H1 (cell line): ENCODE results near the gene ERH. TPM values are rescaled to one million over a fixed set of nuclear protein-coding genes. Genes with fewer than 3 reads are reported as not detected.

Experiments
- BACH1 ChIP-seq: IDR thresholded peaks from 2 replicates; pipeline ENCODE4 v1.6.1; 2012; ENCODE audit warnings: low read length, improper control_type of control experiment
- CREB1 ChIP-seq: IDR thresholded peaks from 2 replicates; pipeline ENCODE4 v1.6.1; 2012; ENCODE audit warnings: inconsistent platforms
- EP300 ChIP-seq, 2 experiments: IDR thresholded peaks; 1 replicate in 1 of 2; 2 replicates in 1 of 2; pipeline ENCODE4 v1.6.1; 2011 to 2012; ENCODE audit warnings: low read depth in 2 of 2, low read length in 2 of 2, mild to moderate bottlenecking in 2 of 2, borderline replicate concordance in 1 of 2, inconsistent platforms in 1 of 2, moderate library complexity in 1 of 2
- GABPA ChIP-seq: IDR thresholded peaks from 2 replicates; pipeline ENCODE4 v1.6.1; 2011; ENCODE audit warnings: mild to moderate bottlenecking, low read length, moderate library complexity, borderline replicate concordance; ENCODE audit not compliant: insufficient read depth
- MAFK ChIP-seq: IDR thresholded peaks from 2 replicates; pipeline ENCODE4 v1.6.1; 2012; ENCODE audit warnings: low read depth, mild to moderate bottlenecking, improper control_type of control experiment, low read length
- RBBP5 ChIP-seq: IDR thresholded peaks from 2 replicates; pipeline ENCODE4 v1.7.1; 2012; ENCODE audit warnings: low read depth, mild to moderate bottlenecking, inconsistent platforms, low read length, moderate library complexity, borderline replicate concordance
- RFX5 ChIP-seq: IDR thresholded peaks from 2 replicates; pipeline ENCODE4 v1.6.1; 2011; ENCODE audit warnings: low read depth, low read length, improper control_type of control experiment, borderline replicate concordance
- SIN3A ChIP-seq, 2 experiments: IDR thresholded peaks in 1 of 2; conservative IDR thresholded peaks in 1 of 2; 2 replicates each; pipeline ENCODE4 v1.6.1; 2011 to 2012; ENCODE audit warnings: low read length in 2 of 2, improper control_type of control experiment in 1 of 2, low read depth in 1 of 2, mild to moderate bottlenecking in 1 of 2
- polyA plus RNA-seq, 7 experiments: library from polyadenylated mRNA; depleted of rRNA in 3 of 7; stranded (reverse) in 5 of 7; unstranded in 2 of 7; fragments of >200 nt in 5 of 7; fragments of 200-250 nt in 2 of 7; gene quantifications; 1 replicate in 5 of 7; 2 replicates in 1 of 7; 4 replicates in 1 of 7; pipeline versions ENCODE4 v1.2.1 to v1.2.3, GENCODE V29; 2011 to 2013; ENCODE audit warnings: missing spikeins in 2 of 7, mixed read lengths in 2 of 7
- total RNA-seq: library from RNA; stranded (reverse); fragmentation: NEBNext Ultra II Directional; extraction: Animal tissue kit (Norgen Biotek cat#: 25700); gene quantifications from 2 replicates; pipeline ENCODE4 v1.2.1, GENCODE V29; 2021
- TF ChIP-seq, protein P1 (sequence below): fragments of 300-600 bp; sonication (generic); IDR thresholded peaks from 2 replicates; pipeline ENCODE4 v1.7.1; 2012; ENCODE audit warnings: low read length, moderate library complexity, mild to moderate bottlenecking, inconsistent platforms; ENCODE audit not compliant: insufficient replicate concordance
- TF ChIP-seq, protein P2 (sequence below): IDR thresholded peaks from 2 replicates; pipeline ENCODE4 v1.6.1; 2011; ENCODE audit warnings: low read depth, mild to moderate bottlenecking, low read length; ENCODE audit not compliant: insufficient read depth

The ERH gene
- total and polyA plus RNA-seq, 2 of the 8 experiments (the other 6 are each of a cell fraction or from before 2014, with no cell fraction given) = 329 to 454 TPM

DNA sequence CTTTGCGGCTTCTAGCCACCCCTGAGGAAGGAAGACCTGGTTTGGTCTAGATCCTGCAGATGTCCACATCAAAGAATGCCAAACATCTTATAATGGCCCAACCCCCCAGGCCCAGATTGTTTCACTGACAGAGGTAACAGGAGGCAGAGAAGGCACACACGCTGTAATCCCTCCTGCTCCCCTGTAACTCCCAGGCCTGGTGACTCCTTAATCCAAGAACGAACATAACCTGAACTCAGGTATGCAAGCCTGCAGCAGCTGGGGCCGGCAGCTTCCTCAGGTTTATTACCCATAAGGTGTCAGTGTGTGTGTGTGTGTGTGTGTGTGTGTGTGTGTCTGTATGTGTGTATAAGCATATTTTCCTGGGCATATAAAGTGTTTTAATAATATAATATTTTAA is 52.7 kb downstream of the ERH start (continued):
- TF ChIP-seq, protein P1, sequence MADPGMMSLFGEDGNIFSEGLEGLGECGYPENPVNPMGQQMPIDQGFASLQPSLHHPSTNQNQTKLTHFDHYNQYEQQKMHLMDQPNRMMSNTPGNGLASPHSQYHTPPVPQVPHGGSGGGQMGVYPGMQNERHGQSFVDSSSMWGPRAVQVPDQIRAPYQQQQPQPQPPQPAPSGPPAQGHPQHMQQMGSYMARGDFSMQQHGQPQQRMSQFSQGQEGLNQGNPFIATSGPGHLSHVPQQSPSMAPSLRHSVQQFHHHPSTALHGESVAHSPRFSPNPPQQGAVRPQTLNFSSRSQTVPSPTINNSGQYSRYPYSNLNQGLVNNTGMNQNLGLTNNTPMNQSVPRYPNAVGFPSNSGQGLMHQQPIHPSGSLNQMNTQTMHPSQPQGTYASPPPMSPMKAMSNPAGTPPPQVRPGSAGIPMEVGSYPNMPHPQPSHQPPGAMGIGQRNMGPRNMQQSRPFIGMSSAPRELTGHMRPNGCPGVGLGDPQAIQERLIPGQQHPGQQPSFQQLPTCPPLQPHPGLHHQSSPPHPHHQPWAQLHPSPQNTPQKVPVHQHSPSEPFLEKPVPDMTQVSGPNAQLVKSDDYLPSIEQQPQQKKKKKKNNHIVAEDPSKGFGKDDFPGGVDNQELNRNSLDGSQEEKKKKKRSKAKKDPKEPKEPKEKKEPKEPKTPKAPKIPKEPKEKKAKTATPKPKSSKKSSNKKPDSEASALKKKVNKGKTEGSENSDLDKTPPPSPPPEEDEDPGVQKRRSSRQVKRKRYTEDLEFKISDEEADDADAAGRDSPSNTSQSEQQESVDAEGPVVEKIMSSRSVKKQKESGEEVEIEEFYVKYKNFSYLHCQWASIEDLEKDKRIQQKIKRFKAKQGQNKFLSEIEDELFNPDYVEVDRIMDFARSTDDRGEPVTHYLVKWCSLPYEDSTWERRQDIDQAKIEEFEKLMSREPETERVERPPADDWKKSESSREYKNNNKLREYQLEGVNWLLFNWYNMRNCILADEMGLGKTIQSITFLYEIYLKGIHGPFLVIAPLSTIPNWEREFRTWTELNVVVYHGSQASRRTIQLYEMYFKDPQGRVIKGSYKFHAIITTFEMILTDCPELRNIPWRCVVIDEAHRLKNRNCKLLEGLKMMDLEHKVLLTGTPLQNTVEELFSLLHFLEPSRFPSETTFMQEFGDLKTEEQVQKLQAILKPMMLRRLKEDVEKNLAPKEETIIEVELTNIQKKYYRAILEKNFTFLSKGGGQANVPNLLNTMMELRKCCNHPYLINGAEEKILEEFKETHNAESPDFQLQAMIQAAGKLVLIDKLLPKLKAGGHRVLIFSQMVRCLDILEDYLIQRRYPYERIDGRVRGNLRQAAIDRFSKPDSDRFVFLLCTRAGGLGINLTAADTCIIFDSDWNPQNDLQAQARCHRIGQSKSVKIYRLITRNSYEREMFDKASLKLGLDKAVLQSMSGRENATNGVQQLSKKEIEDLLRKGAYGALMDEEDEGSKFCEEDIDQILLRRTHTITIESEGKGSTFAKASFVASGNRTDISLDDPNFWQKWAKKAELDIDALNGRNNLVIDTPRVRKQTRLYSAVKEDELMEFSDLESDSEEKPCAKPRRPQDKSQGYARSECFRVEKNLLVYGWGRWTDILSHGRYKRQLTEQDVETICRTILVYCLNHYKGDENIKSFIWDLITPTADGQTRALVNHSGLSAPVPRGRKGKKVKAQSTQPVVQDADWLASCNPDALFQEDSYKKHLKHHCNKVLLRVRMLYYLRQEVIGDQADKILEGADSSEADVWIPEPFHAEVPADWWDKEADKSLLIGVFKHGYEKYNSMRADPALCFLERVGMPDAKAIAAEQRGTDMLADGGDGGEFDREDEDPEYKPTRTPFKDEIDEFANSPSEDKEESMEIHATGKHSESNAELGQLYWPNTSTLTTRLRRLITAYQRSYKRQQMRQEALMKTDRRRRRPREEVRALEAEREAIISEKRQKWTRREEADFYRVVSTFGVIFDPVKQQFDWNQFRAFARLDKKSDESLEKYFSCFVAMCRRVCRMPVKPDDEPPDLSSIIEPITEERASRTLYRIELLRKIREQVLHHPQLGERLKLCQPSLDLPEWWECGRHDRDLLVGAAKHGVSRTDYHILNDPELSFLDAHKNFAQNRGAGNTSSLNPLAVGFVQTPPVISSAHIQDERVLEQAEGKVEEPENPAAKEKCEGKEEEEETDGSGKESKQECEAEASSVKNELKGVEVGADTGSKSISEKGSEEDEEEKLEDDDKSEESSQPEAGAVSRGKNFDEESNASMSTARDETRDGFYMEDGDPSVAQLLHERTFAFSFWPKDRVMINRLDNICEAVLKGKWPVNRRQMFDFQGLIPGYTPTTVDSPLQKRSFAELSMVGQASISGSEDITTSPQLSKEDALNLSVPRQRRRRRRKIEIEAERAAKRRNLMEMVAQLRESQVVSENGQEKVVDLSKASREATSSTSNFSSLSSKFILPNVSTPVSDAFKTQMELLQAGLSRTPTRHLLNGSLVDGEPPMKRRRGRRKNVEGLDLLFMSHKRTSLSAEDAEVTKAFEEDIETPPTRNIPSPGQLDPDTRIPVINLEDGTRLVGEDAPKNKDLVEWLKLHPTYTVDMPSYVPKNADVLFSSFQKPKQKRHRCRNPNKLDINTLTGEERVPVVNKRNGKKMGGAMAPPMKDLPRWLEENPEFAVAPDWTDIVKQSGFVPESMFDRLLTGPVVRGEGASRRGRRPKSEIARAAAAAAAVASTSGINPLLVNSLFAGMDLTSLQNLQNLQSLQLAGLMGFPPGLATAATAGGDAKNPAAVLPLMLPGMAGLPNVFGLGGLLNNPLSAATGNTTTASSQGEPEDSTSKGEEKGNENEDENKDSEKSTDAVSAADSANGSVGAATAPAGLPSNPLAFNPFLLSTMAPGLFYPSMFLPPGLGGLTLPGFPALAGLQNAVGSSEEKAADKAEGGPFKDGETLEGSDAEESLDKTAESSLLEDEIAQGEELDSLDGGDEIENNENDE = no peak
- TF ChIP-seq CREB1 = no peak
- TF ChIP-seq, protein P2, sequence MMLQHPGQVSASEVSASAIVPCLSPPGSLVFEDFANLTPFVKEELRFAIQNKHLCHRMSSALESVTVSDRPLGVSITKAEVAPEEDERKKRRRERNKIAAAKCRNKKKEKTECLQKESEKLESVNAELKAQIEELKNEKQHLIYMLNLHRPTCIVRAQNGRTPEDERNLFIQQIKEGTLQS = no peak
- no peak for TF ChIP-seq RFX5
- TF ChIP-seq RBBP5 = no peak
- no peak for TF ChIP-seq MAFK
- TF ChIP-seq EP300 (IDR thresholded peaks at IDR 0.05; ENCODE audit: borderline replicate concordance in 1 of 2, low read depth in 2 of 2, low read length in 2 of 2) = no peak
- no peak for TF ChIP-seq SIN3A (conservative IDR thresholded peaks at IDR 0.05 in 1 of 2, IDR thresholded peaks at IDR 0.05 in 1 of 2; ENCODE audit: low read depth in 1 of 2, low read length in 2 of 2)
- TF ChIP-seq BACH1 = no peak
- no peak for TF ChIP-seq GABPA
